ENCODE data around the gene CAMTA1. TPM values are rescaled to one million over a fixed set of nuclear protein-coding genes. Genes with fewer than 3 reads are reported as not detected.

CAMTA1 gene
- total RNA-seq, 4 donors from 2014 or later: 57.4 to 88.3 (median 62.1) TPM

DNA sequence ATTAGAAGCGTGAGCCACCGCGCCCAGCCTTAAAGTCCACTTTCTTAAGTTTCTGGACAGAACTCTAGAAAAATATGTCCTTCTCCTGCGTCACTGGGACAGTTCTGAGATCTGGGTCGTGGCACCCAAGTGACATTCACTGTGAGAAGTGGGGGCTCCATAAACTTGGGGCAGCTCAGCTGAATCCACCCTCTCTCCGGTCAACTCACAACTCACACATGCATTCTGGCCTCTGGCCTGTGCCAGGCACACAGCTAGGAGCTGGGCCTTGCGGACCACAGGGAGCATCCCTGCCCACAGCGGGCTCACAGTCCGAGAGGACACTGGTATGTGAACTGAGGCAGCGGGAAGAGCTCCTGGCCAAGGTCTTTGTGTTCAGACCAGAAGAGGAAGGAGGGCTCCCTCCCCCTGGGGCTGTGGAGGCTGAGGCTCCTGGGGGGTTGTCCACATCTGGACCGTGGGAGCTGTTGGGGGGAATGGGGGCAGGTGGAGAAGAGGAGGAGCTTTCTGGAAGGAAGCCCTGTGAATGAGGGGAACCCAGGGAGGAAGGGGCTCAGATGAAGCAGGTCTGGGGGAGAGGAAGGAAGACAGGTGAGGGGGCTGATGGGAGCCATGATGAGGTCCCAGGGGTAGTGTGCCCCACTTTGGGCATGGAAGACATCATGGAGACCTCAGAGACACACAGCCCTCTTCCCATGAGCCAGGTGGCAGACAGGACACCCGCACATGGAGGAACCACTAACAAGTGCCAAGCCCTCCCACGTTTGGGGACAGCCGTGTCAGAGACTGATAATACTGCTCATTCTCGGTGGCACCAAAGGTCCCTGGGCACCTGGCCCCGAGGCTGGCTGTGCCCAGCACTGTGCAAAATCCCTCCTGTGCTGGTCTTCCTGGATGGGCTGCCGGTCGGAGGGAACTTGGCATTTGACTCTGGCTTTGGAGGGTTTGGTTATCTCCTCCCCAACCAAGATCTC is 794.9 kb downstream of the CAMTA1 start:
- H3K27ac ChIP-seq: no peak overlapping the region
- no peaks in the 10 kb centered on the region for H3K9me3 ChIP-seq
- DNase-seq: peak in 1 of 3 donors; percentile 32
- no peaks in the 10 kb centered on the region for H3K27me3 ChIP-seq
- no peaks in the 10 kb centered on the region for H3K4me1 ChIP-seq
- H3K36me3 ChIP-seq: no peaks in the 10 kb centered on the region
- H3K4me3 ChIP-seq: no peak overlapping the region
- TF ChIP-seq, protein P1, sequence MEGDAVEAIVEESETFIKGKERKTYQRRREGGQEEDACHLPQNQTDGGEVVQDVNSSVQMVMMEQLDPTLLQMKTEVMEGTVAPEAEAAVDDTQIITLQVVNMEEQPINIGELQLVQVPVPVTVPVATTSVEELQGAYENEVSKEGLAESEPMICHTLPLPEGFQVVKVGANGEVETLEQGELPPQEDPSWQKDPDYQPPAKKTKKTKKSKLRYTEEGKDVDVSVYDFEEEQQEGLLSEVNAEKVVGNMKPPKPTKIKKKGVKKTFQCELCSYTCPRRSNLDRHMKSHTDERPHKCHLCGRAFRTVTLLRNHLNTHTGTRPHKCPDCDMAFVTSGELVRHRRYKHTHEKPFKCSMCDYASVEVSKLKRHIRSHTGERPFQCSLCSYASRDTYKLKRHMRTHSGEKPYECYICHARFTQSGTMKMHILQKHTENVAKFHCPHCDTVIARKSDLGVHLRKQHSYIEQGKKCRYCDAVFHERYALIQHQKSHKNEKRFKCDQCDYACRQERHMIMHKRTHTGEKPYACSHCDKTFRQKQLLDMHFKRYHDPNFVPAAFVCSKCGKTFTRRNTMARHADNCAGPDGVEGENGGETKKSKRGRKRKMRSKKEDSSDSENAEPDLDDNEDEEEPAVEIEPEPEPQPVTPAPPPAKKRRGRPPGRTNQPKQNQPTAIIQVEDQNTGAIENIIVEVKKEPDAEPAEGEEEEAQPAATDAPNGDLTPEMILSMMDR (IDR thresholded peaks at IDR 0.05): no peak
- no peak for TF ChIP-seq POLR2A (IDR thresholded peaks at IDR 0.05)

- Histone ChIP-seq H3K4me3 (no peak overlapping the region), H3K4me1 (no peaks in the 10 kb centered on the region), H3K27me3 (no peaks in the 10 kb centered on the region), H3K27ac (no peak overlapping the region), H3K36me3 (no peaks in the 10 kb centered on the region), H3K9me3 (no peaks in the 10 kb centered on the region)
- TF ChIP-seq POLR2A (IDR thresholded peaks at IDR 0.05): no peak
- TF ChIP-seq, protein P1 (IDR thresholded peaks at IDR 0.05): no peak
- peak in 1 of 3 donors; percentile 25 for DNase-seq
These were observed 795.9 kb downstream of the CAMTA1 start for GRCh38 chr1:7580923-7581753.

DNA sequence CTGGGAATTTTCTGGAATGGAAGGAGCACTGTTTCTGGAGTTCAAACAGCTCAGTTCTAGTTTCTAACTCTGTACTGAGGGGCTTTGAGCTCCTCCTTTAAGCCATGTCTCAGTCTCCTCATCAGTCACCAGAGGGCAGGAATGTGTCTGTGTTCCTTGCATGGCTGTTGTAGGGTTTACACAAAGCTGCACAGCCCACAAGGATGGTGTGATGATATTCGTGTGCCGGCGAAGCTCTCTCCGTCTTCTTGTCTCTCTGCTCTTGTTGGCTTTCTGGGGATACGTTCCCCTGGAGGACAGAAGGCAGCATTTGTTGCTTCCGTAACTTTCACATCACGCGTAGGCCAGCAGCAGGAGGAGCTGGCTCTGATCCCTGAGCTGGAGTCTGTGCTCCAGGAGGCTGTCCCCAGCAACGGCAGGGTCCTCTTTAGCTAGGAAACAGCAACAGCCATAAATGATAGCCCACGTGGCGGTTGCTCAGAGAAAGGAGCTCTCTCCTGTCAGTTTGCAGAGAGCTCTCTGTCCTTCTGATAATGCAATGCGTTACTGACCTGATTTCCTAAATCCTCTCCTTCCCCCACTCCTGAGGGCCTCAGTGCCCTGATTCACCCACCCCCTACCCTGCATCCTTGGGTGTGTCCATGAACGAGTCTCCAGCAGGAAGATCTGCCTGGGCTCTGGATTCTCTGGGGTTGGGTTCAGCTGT is 796.7 kb downstream of the CAMTA1 start:
- Histone ChIP-seq H3K27ac (no peak overlapping the region), H3K9me3 (no peaks in the 10 kb centered on the region), H3K27me3 (no peaks in the 10 kb centered on the region), H3K36me3 (no peaks in the 10 kb centered on the region), H3K4me1 (no peaks in the 10 kb centered on the region), H3K4me3 (no peak overlapping the region)
- peak in 1 of 3 donors; percentile 13 for DNase-seq
- no peak for TF ChIP-seq POLR2A (IDR thresholded peaks at IDR 0.05)
- TF ChIP-seq, protein P1 (IDR thresholded peaks at IDR 0.05): no peak

- Histone ChIP-seq H3K4me3 (no peak overlapping the region), H3K36me3 (no peaks in the 10 kb centered on the region), H3K27me3 (no peaks in the 10 kb centered on the region), H3K27ac (no peak overlapping the region), H3K9me3 (no peaks in the 10 kb centered on the region), H3K4me1 (no peaks in the 10 kb centered on the region)
- DNase-seq: peak in 1 of 3 donors; percentile 2
- TF ChIP-seq, protein P1 (IDR thresholded peaks at IDR 0.05): no peak
These were observed 797.3 kb downstream of the CAMTA1 start for GRCh38 chr1:7582460-7582972.
